ENCODE measurements around the gene CA5A. TPM values are rescaled to one million over a fixed set of nuclear protein-coding genes. Genes with fewer than 3 reads are reported as not detected.

CA5A gene
- total and polyA plus RNA-seq, 9 of the 15 experiments (the other 6 are each of a cell fraction or from before 2014, with no cell fraction given) = not detected

DNA sequence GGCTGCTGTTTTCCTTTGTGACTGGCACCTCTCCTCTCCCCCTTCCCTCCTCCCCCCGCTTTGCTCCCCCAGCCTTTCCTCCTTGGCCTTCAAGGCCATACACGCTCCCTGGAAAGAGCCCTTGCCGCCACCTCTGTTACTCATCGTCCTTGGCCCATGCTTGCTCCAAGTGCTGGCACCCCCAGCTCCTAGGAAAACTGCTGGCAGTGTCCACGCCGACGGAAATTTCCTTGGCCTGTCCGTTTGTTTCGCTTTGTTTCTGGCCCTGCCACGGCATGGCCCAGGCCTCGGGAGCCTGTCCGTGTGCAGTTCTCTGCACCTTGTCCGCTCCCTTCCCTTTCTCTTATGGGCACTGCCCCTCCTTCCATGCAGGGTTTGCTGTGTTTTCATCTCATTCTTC, 18.0 kb downstream of the CA5A start (continued):
- TF ChIP-seq, protein P1, sequence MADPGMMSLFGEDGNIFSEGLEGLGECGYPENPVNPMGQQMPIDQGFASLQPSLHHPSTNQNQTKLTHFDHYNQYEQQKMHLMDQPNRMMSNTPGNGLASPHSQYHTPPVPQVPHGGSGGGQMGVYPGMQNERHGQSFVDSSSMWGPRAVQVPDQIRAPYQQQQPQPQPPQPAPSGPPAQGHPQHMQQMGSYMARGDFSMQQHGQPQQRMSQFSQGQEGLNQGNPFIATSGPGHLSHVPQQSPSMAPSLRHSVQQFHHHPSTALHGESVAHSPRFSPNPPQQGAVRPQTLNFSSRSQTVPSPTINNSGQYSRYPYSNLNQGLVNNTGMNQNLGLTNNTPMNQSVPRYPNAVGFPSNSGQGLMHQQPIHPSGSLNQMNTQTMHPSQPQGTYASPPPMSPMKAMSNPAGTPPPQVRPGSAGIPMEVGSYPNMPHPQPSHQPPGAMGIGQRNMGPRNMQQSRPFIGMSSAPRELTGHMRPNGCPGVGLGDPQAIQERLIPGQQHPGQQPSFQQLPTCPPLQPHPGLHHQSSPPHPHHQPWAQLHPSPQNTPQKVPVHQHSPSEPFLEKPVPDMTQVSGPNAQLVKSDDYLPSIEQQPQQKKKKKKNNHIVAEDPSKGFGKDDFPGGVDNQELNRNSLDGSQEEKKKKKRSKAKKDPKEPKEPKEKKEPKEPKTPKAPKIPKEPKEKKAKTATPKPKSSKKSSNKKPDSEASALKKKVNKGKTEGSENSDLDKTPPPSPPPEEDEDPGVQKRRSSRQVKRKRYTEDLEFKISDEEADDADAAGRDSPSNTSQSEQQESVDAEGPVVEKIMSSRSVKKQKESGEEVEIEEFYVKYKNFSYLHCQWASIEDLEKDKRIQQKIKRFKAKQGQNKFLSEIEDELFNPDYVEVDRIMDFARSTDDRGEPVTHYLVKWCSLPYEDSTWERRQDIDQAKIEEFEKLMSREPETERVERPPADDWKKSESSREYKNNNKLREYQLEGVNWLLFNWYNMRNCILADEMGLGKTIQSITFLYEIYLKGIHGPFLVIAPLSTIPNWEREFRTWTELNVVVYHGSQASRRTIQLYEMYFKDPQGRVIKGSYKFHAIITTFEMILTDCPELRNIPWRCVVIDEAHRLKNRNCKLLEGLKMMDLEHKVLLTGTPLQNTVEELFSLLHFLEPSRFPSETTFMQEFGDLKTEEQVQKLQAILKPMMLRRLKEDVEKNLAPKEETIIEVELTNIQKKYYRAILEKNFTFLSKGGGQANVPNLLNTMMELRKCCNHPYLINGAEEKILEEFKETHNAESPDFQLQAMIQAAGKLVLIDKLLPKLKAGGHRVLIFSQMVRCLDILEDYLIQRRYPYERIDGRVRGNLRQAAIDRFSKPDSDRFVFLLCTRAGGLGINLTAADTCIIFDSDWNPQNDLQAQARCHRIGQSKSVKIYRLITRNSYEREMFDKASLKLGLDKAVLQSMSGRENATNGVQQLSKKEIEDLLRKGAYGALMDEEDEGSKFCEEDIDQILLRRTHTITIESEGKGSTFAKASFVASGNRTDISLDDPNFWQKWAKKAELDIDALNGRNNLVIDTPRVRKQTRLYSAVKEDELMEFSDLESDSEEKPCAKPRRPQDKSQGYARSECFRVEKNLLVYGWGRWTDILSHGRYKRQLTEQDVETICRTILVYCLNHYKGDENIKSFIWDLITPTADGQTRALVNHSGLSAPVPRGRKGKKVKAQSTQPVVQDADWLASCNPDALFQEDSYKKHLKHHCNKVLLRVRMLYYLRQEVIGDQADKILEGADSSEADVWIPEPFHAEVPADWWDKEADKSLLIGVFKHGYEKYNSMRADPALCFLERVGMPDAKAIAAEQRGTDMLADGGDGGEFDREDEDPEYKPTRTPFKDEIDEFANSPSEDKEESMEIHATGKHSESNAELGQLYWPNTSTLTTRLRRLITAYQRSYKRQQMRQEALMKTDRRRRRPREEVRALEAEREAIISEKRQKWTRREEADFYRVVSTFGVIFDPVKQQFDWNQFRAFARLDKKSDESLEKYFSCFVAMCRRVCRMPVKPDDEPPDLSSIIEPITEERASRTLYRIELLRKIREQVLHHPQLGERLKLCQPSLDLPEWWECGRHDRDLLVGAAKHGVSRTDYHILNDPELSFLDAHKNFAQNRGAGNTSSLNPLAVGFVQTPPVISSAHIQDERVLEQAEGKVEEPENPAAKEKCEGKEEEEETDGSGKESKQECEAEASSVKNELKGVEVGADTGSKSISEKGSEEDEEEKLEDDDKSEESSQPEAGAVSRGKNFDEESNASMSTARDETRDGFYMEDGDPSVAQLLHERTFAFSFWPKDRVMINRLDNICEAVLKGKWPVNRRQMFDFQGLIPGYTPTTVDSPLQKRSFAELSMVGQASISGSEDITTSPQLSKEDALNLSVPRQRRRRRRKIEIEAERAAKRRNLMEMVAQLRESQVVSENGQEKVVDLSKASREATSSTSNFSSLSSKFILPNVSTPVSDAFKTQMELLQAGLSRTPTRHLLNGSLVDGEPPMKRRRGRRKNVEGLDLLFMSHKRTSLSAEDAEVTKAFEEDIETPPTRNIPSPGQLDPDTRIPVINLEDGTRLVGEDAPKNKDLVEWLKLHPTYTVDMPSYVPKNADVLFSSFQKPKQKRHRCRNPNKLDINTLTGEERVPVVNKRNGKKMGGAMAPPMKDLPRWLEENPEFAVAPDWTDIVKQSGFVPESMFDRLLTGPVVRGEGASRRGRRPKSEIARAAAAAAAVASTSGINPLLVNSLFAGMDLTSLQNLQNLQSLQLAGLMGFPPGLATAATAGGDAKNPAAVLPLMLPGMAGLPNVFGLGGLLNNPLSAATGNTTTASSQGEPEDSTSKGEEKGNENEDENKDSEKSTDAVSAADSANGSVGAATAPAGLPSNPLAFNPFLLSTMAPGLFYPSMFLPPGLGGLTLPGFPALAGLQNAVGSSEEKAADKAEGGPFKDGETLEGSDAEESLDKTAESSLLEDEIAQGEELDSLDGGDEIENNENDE (IDR thresholded peaks at IDR 0.05; ENCODE audit: low read depth, low read length) = no peak
- TF ChIP-seq ZNF695 (CRISPR knock-in tag; IDR thresholded peaks at IDR 0.05) (no peak), RBM22 (IDR thresholded peaks at IDR 0.05; ENCODE audit: low read depth, low read length, poor library complexity, severe bottlenecking) (no peak), RUNX1 (IDR thresholded peaks at IDR 0.05; ENCODE audit: low read depth) (no peak), SP1 (CRISPR knock-in tag; IDR thresholded peaks at IDR 0.05) (no peak), MTF1 (CRISPR knock-in tag; IDR thresholded peaks at IDR 0.05; ENCODE audit: borderline replicate concordance) (no peak), ZFP36 (IDR thresholded peaks at IDR 0.05; ENCODE audit: low read depth, low read length, partially characterized antibody) (no peak)

All from K562 (cell line).